ENCODE results near the gene LRRC32.

The LRRC32 gene

DNA sequence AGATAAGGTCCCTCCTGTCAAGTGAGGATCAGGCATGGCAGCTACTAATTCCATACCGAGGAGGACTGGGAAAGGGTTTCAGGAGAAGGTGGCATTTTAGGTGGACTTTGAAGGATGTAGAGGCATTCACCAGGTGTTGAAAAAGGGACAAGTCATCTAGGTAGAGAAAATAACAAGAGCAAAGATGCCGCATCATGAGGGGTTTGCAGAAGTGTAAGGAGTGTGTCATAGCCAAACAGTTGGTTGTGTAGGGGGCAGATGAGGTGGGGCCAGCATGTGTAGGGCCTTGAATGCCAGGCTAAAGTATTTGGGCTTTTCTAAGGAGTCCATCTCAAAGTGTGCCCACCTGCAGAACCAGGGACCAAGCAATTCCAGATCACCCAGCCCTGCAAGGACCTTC is 11.6 kb upstream of the LRRC32 start:
- H2AFZ ChIP-seq (ENCODE audit: low read depth, low read length): no peak overlapping the region
- no peak overlapping the region for H4K8ac ChIP-seq (ENCODE audit: low read length)
- no peaks in the 10 kb centered on the region for H3K79me1 ChIP-seq (replicated peaks; ENCODE audit: low read length, poor library complexity, severe bottlenecking)
- H3K36me3 ChIP-seq (ENCODE audit: control insufficient read depth in 1 of 2, insufficient read depth in 2 of 2, low read depth in 1 of 2, low read length in 2 of 2): no peaks in the 10 kb centered on the region
- H3K27me3 ChIP-seq (ENCODE audit: control insufficient read depth in 1 of 2, insufficient read depth in 1 of 2, low read length in 2 of 2): peaks cover 9 to 48% of the 10 kb centered on the region in 2 experiments
- no peak overlapping the region for H2AK5ac ChIP-seq (ENCODE audit: low read length, severe bottlenecking)
- no peak overlapping the region for H3K4me3 ChIP-seq (ENCODE audit: insufficient read depth in 1 of 2, low read depth in 1 of 2, low read length in 2 of 2)
- no peak overlapping the region for H2BK5ac ChIP-seq (ENCODE audit: low read depth, low read length, poor library complexity, severe bottlenecking)
- no peak overlapping the region for H3K4ac ChIP-seq (ENCODE audit: low read depth in 1 of 2, low read length in 2 of 2)
- no peak overlapping the region for H3K23ac ChIP-seq (ENCODE audit: low read length in 2 of 2)
- DNase-seq: no peak
- H3K4me2 ChIP-seq (ENCODE audit: low read length, poor library complexity, severe bottlenecking): no peak overlapping the region
- no peak overlapping the region for H3K18ac ChIP-seq (ENCODE audit: low read depth in 1 of 2, low read length in 2 of 2)
- no peak overlapping the region for H3K14ac ChIP-seq (ENCODE audit: low read length in 2 of 2)
- no peak overlapping the region for H2BK12ac ChIP-seq (ENCODE audit: low read length in 2 of 2)
- no peak overlapping the region for H2BK120ac ChIP-seq (ENCODE audit: low read depth, low read length)
- WGBS: 88% methylated on average over 2 of the region's 2 CpGs
- no peak overlapping the region for H2BK15ac ChIP-seq (ENCODE audit: low read depth, poor library complexity, severe bottlenecking)
- H3K9ac ChIP-seq (ENCODE audit: low read length): no peak overlapping the region
- H3K27ac ChIP-seq (ENCODE audit: low read length, poor library complexity, severe bottlenecking): no peak overlapping the region
- peaks cover 2% of the 10 kb centered on the region for H3K9me3 ChIP-seq (ENCODE audit: control insufficient read depth, low read length)
- H3K4me1 ChIP-seq (ENCODE audit: control insufficient read depth, insufficient read depth, low read depth, low read length): peaks cover 6% of the 10 kb centered on the region
- no peak overlapping the region for H4K91ac ChIP-seq (ENCODE audit: low read length)

DNA sequence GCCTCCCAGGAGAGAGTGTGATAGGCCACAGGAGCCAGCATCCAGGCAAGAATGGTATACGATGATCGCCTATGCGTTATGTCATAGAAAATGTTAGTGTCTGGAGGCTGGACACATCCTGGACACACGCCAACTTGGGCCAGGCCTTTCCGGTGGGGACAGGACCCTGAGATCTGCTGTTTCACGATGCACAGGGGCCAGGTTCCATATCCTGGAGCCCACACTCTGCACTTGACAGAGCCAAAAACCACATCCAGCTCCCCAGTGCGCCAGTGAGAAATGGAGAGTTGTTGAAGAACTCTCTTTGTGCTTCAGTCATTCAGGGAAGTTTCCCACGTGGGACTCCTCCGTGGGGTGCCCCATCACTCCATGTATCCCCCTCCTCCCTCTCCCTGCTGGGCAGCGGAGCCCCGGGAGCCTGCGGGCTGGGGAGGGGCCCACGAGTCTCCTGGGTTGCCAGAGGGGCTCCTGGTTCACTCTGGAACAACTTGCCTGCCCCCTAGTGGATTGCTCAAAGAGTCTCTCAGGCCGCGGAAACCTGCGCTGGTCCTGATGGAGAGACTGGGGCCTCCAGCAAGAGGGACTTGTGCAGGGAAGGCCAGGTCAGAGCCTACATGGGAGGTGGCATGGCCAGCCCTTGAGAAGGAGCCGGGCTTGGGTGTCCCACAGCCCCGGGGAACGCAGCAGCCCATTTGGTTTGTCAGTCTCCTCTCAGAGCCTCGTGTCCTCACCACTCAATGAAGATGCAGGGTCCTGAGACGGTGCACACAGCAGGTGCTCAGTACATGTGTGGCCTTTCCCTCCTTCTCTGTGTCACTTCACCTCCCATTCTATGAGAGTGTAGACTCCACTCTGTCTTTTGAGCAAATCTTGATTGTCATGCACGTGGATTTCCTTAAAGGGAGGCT is 10.2 kb upstream of the LRRC32 start:
- Histone ChIP-seq H3K27ac (ENCODE audit: low read length, poor library complexity, severe bottlenecking) (no peak overlapping the region), H3K23ac (ENCODE audit: low read length in 2 of 2) (no peak overlapping the region), H3K79me1 (replicated peaks; ENCODE audit: low read length, poor library complexity, severe bottlenecking) (no peaks in the 10 kb centered on the region), H3K36me3 (ENCODE audit: control insufficient read depth in 1 of 2, insufficient read depth in 2 of 2, low read depth in 1 of 2, low read length in 2 of 2) (no peaks in the 10 kb centered on the region), H2AFZ (ENCODE audit: low read depth, low read length) (no peak overlapping the region), H3K4me1 (ENCODE audit: control insufficient read depth, insufficient read depth, low read depth, low read length) (peaks cover 4% of the 10 kb centered on the region), H3K4me3 (ENCODE audit: insufficient read depth in 1 of 2, low read depth in 1 of 2, low read length in 2 of 2) (no peak overlapping the region), H3K4ac (ENCODE audit: low read depth in 1 of 2, low read length in 2 of 2) (no peak overlapping the region), H3K9ac (ENCODE audit: low read length) (peak overlapping the region; percentile 27), H3K14ac (ENCODE audit: low read length in 2 of 2) (no peak overlapping the region), H4K91ac (ENCODE audit: low read length) (peak overlapping the region; percentile 3), H3K9me3 (ENCODE audit: control insufficient read depth, low read length) (peaks cover 2% of the 10 kb centered on the region), H4K8ac (ENCODE audit: low read length) (no peak overlapping the region), H3K4me2 (ENCODE audit: low read length, poor library complexity, severe bottlenecking) (peak overlapping the region; percentile 33), H2AK5ac (ENCODE audit: low read length, severe bottlenecking) (no peak overlapping the region), H2BK15ac (ENCODE audit: low read depth, poor library complexity, severe bottlenecking) (no peak overlapping the region), H3K18ac (ENCODE audit: low read depth in 1 of 2, low read length in 2 of 2) (peak overlapping the region in 1 of 2 experiments; percentile 33), H2BK5ac (ENCODE audit: low read depth, low read length, poor library complexity, severe bottlenecking) (no peak overlapping the region), H2BK120ac (ENCODE audit: low read depth, low read length) (no peak overlapping the region), H3K27me3 (ENCODE audit: control insufficient read depth in 1 of 2, insufficient read depth in 1 of 2, low read length in 2 of 2) (peaks cover 9 to 50% of the 10 kb centered on the region in 2 experiments), H2BK12ac (ENCODE audit: low read length in 2 of 2) (no peak overlapping the region)
- WGBS: 36% methylated on average over 22 of the region's 22 CpGs
- DNase-seq: peak; percentile 77

DNA sequence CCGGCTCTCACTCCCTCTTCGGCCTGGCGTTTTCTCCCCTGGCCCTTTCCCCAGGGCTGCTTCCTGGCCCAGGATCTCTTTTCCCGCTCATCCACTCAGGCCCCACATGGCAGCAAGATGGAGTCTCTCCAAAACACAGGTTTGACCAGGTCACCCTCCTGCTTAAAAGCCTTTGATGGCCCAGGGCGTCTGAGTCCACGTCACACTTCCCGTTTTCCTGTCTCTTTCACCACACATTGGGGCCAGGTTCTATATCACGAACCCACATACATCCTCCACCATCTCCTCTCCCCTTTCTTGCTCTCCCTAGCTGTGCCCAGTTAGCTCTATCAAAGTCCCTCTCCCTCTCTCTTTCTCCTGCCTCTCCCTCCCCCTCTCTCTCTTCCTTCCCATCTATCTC is 7.8 kb upstream of the LRRC32 start:
- no peak overlapping the region for H3K4me3 ChIP-seq (ENCODE audit: insufficient read depth in 1 of 2, low read depth in 1 of 2, low read length in 2 of 2)
- no peak overlapping the region for H3K9ac ChIP-seq (ENCODE audit: low read length)
- 94% methylated on average over 8 of the region's 8 CpGs for WGBS
- H2BK5ac ChIP-seq (ENCODE audit: low read depth, low read length, poor library complexity, severe bottlenecking): no peak overlapping the region
- no peak overlapping the region for H4K8ac ChIP-seq (ENCODE audit: low read length)
- no peak overlapping the region for H3K23ac ChIP-seq (ENCODE audit: low read length in 2 of 2)
- no peak overlapping the region for H2BK15ac ChIP-seq (ENCODE audit: low read depth, poor library complexity, severe bottlenecking)
- no peaks in the 10 kb centered on the region for H3K9me3 ChIP-seq (ENCODE audit: control insufficient read depth, low read length)
- H3K4me1 ChIP-seq (ENCODE audit: control insufficient read depth, insufficient read depth, low read depth, low read length): peaks cover 18% of the 10 kb centered on the region
- no peak overlapping the region for H3K27ac ChIP-seq (ENCODE audit: low read length, poor library complexity, severe bottlenecking)
- no peak for DNase-seq
- no peaks in the 10 kb centered on the region for H3K36me3 ChIP-seq (ENCODE audit: control insufficient read depth in 1 of 2, insufficient read depth in 2 of 2, low read depth in 1 of 2, low read length in 2 of 2)
- H3K4me2 ChIP-seq (ENCODE audit: low read length, poor library complexity, severe bottlenecking): no peak overlapping the region
- H3K79me1 ChIP-seq (replicated peaks; ENCODE audit: low read length, poor library complexity, severe bottlenecking): no peaks in the 10 kb centered on the region
- no peak overlapping the region for H2BK120ac ChIP-seq (ENCODE audit: low read depth, low read length)
- H2AFZ ChIP-seq (ENCODE audit: low read depth, low read length): no peak overlapping the region
- H4K91ac ChIP-seq (ENCODE audit: low read length): no peak overlapping the region
- H3K14ac ChIP-seq (ENCODE audit: low read length in 2 of 2): no peak overlapping the region
- H3K4ac ChIP-seq (ENCODE audit: low read depth in 1 of 2, low read length in 2 of 2): no peak overlapping the region
- H3K18ac ChIP-seq (ENCODE audit: low read depth in 1 of 2, low read length in 2 of 2): no peak overlapping the region
- no peak overlapping the region for H2AK5ac ChIP-seq (ENCODE audit: low read length, severe bottlenecking)
- no peak overlapping the region for H2BK12ac ChIP-seq (ENCODE audit: low read length in 2 of 2)
- H3K27me3 ChIP-seq (ENCODE audit: control insufficient read depth in 1 of 2, insufficient read depth in 1 of 2, low read length in 2 of 2): peaks cover 9 to 50% of the 10 kb centered on the region in 2 experiments

DNA sequence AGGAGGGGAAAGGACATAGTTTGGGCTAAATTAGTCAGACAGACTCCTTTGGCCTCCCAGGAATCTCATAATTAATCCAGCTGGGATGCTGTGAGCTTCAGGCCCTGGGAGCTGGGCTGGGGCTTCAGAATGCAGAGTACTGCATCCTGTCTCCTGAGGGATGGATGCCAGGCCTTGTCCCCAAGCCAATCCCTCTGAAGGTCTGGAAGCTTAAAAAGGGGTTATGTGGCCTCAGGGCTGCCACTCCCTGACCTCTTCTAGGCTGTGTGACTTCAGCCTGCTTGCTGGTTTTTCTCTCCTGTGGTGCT is 6.9 kb upstream of the LRRC32 start:
- no peak overlapping the region for H4K91ac ChIP-seq (ENCODE audit: low read length)
- no peak overlapping the region for H3K23ac ChIP-seq (ENCODE audit: low read length in 2 of 2)
- no peak overlapping the region for H3K27ac ChIP-seq (ENCODE audit: low read length, poor library complexity, severe bottlenecking)
- no peak overlapping the region for H2BK5ac ChIP-seq (ENCODE audit: low read depth, low read length, poor library complexity, severe bottlenecking)
- no peak overlapping the region for H2BK15ac ChIP-seq (ENCODE audit: low read depth, poor library complexity, severe bottlenecking)
- no peak for DNase-seq
- H2BK12ac ChIP-seq (ENCODE audit: low read length in 2 of 2): no peak overlapping the region
- H3K4me2 ChIP-seq (ENCODE audit: low read length, poor library complexity, severe bottlenecking): no peak overlapping the region
- H3K18ac ChIP-seq (ENCODE audit: low read depth in 1 of 2, low read length in 2 of 2): no peak overlapping the region
- no peak overlapping the region for H3K4me3 ChIP-seq (ENCODE audit: insufficient read depth in 1 of 2, low read depth in 1 of 2, low read length in 2 of 2)
- H3K4ac ChIP-seq (ENCODE audit: low read depth in 1 of 2, low read length in 2 of 2): no peak overlapping the region
- no peak overlapping the region for H2BK120ac ChIP-seq (ENCODE audit: low read depth, low read length)
- no peak overlapping the region for H3K9ac ChIP-seq (ENCODE audit: low read length)
- H3K4me1 ChIP-seq (ENCODE audit: control insufficient read depth, insufficient read depth, low read depth, low read length): peaks cover 25% of the 10 kb centered on the region
- H3K36me3 ChIP-seq (ENCODE audit: control insufficient read depth in 1 of 2, insufficient read depth in 2 of 2, low read depth in 1 of 2, low read length in 2 of 2): no peaks in the 10 kb centered on the region
- H3K79me1 ChIP-seq (replicated peaks; ENCODE audit: low read length, poor library complexity, severe bottlenecking): no peaks in the 10 kb centered on the region
- no peaks in the 10 kb centered on the region for H3K9me3 ChIP-seq (ENCODE audit: control insufficient read depth, low read length)
- H3K27me3 ChIP-seq (ENCODE audit: control insufficient read depth in 1 of 2, insufficient read depth in 1 of 2, low read length in 2 of 2): peaks cover 9 to 43% of the 10 kb centered on the region in 2 experiments
- H4K8ac ChIP-seq (ENCODE audit: low read length): no peak overlapping the region
- no peak overlapping the region for H2AK5ac ChIP-seq (ENCODE audit: low read length, severe bottlenecking)
- H3K14ac ChIP-seq (ENCODE audit: low read length in 2 of 2): no peak overlapping the region
- H2AFZ ChIP-seq (ENCODE audit: low read depth, low read length): no peak overlapping the region

Measured in mesenchymal stem cell (in vitro differentiated cells and primary cell).